Iris pigment epithelial cell (primary cell): ENCODE results near the gene NAA50.

Source experiments
- DNase-seq: peaks from one replicate; pipeline ENCODE4 v3.0.0-alpha.2; 2011; ENCODE audit warnings: low read depth

NAA50 gene

GRCh38 chr3:113685124-113685523, 60.9 kb downstream of the NAA50 start:
- DNase-seq = no peak

- no peak for DNase-seq
Measured at GRCh38 chr3:113684271-113684819, 61.7 kb downstream of the NAA50 start.

- DNase-seq = no peak
Measured at GRCh38 chr3:113678773-113679172, 67.3 kb downstream of the NAA50 start.

GRCh38 chr3:113677737-113678136, 68.3 kb downstream of the NAA50 start:
- DNase-seq = no peak

- DNase-seq = no peak
Measured at GRCh38 chr3:113676261-113676660, 69.8 kb downstream of the NAA50 start.

- DNase-seq = no peak
Measured at GRCh38 chr3:113673593-113673992, 72.5 kb downstream of the NAA50 start.

GRCh38 chr3:113668015-113668414, 78.0 kb downstream of the NAA50 start:
- peak; percentile 64 for DNase-seq
